Effector memory CD4-positive, alpha-beta T cell (primary cell): Measurements from ENCODE around the gene OR4X2.
"Not testable (repeated sequence)": the region's sequence is repeated elsewhere in the genome, so short reads cannot be mapped to it uniquely, and the experiment has no call there.

ENCODE experiments used
- DNase-seq, 3 donors: peaks; one replicate each; pipeline ENCODE4 v3.0.0-alpha.2; 2020
- H3K27ac ChIP-seq: 2 replicates; pipeline ENCODE4 v1.7.0; 2013; ENCODE audit warnings: mild to moderate bottlenecking, low read length, moderate library complexity; ENCODE audit not compliant: insufficient read depth, poor library complexity, severe bottlenecking
- H3K27me3 ChIP-seq: replicated peaks from 2 replicates; pipeline ENCODE4 v1.7.0; 2013; ENCODE audit warnings: mild to moderate bottlenecking, low read length; ENCODE audit not compliant: insufficient read depth, control insufficient read depth, poor library complexity, severe bottlenecking
- H3K36me3 ChIP-seq: 2 replicates; pipeline ENCODE4 v1.7.0; 2013; ENCODE audit warnings: mild to moderate bottlenecking, low read length, moderate library complexity; ENCODE audit not compliant: control insufficient read depth, insufficient read depth
- H3K4me1 ChIP-seq: 2 replicates; pipeline ENCODE4 v1.7.0; 2013; ENCODE audit warnings: low read length, mild to moderate bottlenecking; ENCODE audit not compliant: control insufficient read depth, insufficient read depth, poor library complexity, severe bottlenecking
- H3K4me3 ChIP-seq: 2 replicates; pipeline ENCODE4 v1.7.0; 2013; ENCODE audit warnings: low read length, low read depth, mild to moderate bottlenecking; ENCODE audit not compliant: insufficient read depth, poor library complexity, severe bottlenecking
- H3K9me3 ChIP-seq: 2 replicates; pipeline ENCODE4 v1.7.0; 2013; ENCODE audit warnings: mild to moderate bottlenecking, low read length, moderate library complexity; ENCODE audit not compliant: control insufficient read depth
- total RNA-seq, 3 donors: gene quantifications; one replicate each; lab custom pipeline; 2026; lab: John Stamatoyannopoulos, UW

Gene OR4X2
- 0 reads per million in 3 donors for total RNA-seq

- Histone ChIP-seq H3K36me3 (no peaks in the 10 kb centered on the region), H3K4me3 (no peak within 1 kb of the TSS), H3K27ac (no peak within 1 kb of the TSS), H3K4me1 (no peaks in the 10 kb centered on the region), H3K9me3 (no peaks in the 10 kb centered on the region), H3K27me3 (no peaks in the 10 kb centered on the region)
- DNase-seq, result no peak
Observed at GRCh38 chr11:48244804-48245203, at the start of gene OR4X2. Gene OR4X2 (plus strand): TSS chr11:48245104. CDS start chr11:48245104, 0 bp downstream.

GRCh38 chr11:48207881-48208280, 37.0 kb upstream of the OR4X2 start:
- no peaks in the 10 kb centered on the region for H3K27me3 ChIP-seq
- no peak overlapping the region for H3K27ac ChIP-seq
- no peak overlapping the region for H3K4me3 ChIP-seq
- DNase-seq, result no peak
- H3K9me3 ChIP-seq, result no peaks in the 10 kb centered on the region
- H3K36me3 ChIP-seq, result no peaks in the 10 kb centered on the region
- H3K4me1 ChIP-seq, result no peaks in the 10 kb centered on the region

- no peaks in the 10 kb centered on the region for H3K36me3 ChIP-seq
- no peak overlapping the region for H3K27ac ChIP-seq
- DNase-seq, result no peak
Observed at GRCh38 chr11:48210052-48210451, 34.9 kb upstream of the OR4X2 start.

GRCh38 chr11:48216510-48216909, 28.4 kb upstream of the OR4X2 start, which contains the start of gene OR4B1:
Gene OR4B1 (plus strand): TSS chr11:48216810. CDS start chr11:48216810, 0 bp downstream.
- no peaks in the 10 kb centered on the region for H3K27me3 ChIP-seq
- no peak for DNase-seq
- no peaks in the 10 kb centered on the region for H3K36me3 ChIP-seq
- no peak within 1 kb of the TSS for H3K27ac ChIP-seq
- H3K9me3 ChIP-seq, result no peaks in the 10 kb centered on the region
- no peak within 1 kb of the TSS for H3K4me3 ChIP-seq
- no peaks in the 10 kb centered on the region for H3K4me1 ChIP-seq

More at GRCh38 chr11:48210052-48210451, 34.9 kb upstream of the OR4X2 start:
- no peaks in the 10 kb centered on the region for H3K4me1 ChIP-seq
- no peaks in the 10 kb centered on the region for H3K9me3 ChIP-seq
- H3K4me3 ChIP-seq, result no peak overlapping the region
- H3K27me3 ChIP-seq, result no peaks in the 10 kb centered on the region

- no peak for DNase-seq
- no peaks in the 10 kb centered on the region for H3K4me1 ChIP-seq
- H3K27me3 ChIP-seq, result no peaks in the 10 kb centered on the region
- H3K4me3 ChIP-seq, result no peak overlapping the region
- no peaks in the 10 kb centered on the region for H3K9me3 ChIP-seq
- no peak overlapping the region for H3K27ac ChIP-seq
- H3K36me3 ChIP-seq, result no peaks in the 10 kb centered on the region
Observed at GRCh38 chr11:48228761-48229160, 16.1 kb upstream of the OR4X2 start.

- not testable (repeated sequence) for H3K27me3 ChIP-seq, DNase-seq, H3K27ac ChIP-seq, H3K36me3 ChIP-seq, H3K9me3 ChIP-seq, H3K4me1 ChIP-seq, H3K4me3 ChIP-seq
Observed at GRCh38 chr11:48230057-48230456, 14.8 kb upstream of the OR4X2 start.

- H3K9me3 ChIP-seq, result no peaks in the 10 kb centered on the region
Observed at GRCh38 chr11:48237727-48238126, 7.2 kb upstream of the OR4X2 start.

GRCh38 chr11:48242501-48242900, 2.4 kb upstream of the OR4X2 start:
- no peaks in the 10 kb centered on the region for H3K9me3 ChIP-seq
- H3K4me1 ChIP-seq, result no peaks in the 10 kb centered on the region
- no peaks in the 10 kb centered on the region for H3K27me3 ChIP-seq
- H3K27ac ChIP-seq, result no peak overlapping the region
- no peak overlapping the region for H3K4me3 ChIP-seq
- DNase-seq, result no peak
- H3K36me3 ChIP-seq, result no peaks in the 10 kb centered on the region

More at GRCh38 chr11:48237727-48238126, 7.2 kb upstream of the OR4X2 start:
- Histone ChIP-seq H3K27me3 (no peaks in the 10 kb centered on the region), H3K27ac (no peak overlapping the region), H3K36me3 (no peaks in the 10 kb centered on the region), H3K4me3 (no peak overlapping the region), H3K4me1 (no peaks in the 10 kb centered on the region)
- DNase-seq, result no peak

- H3K9me3 ChIP-seq, result no peaks in the 10 kb centered on the region
- no peaks in the 10 kb centered on the region for H3K27me3 ChIP-seq
- H3K4me3 ChIP-seq, result no peak overlapping the region
- H3K27ac ChIP-seq, result no peak overlapping the region
- no peak for DNase-seq
- H3K4me1 ChIP-seq, result no peaks in the 10 kb centered on the region
- H3K36me3 ChIP-seq, result no peaks in the 10 kb centered on the region
Observed at GRCh38 chr11:48248902-48249301, 4.0 kb downstream of the OR4X2 start.

- no peak for DNase-seq
- Histone ChIP-seq H3K36me3 (no peaks in the 10 kb centered on the region), H3K27me3 (no peaks in the 10 kb centered on the region), H3K4me3 (no peak overlapping the region), H3K9me3 (no peaks in the 10 kb centered on the region), H3K27ac (no peak overlapping the region), H3K4me1 (no peaks in the 10 kb centered on the region)
Observed at GRCh38 chr11:48261600-48261999, 16.7 kb downstream of the OR4X2 start.
